Mucosa of stomach (tissue), 1 donor: ENCODE results near the gene KHK.

Source experiments
- H3K27me3 ChIP-seq: one replicate; pipeline ENCODE4 v1.7.0; 2013; ENCODE audit warnings: mild to moderate bottlenecking, low read length; ENCODE audit not compliant: control insufficient read depth, insufficient read depth
- H3K36me3 ChIP-seq: one replicate; pipeline ENCODE4 v1.7.0; 2013; ENCODE audit warnings: low read length; ENCODE audit not compliant: control insufficient read depth, insufficient read depth
- H3K4me1 ChIP-seq: one replicate; pipeline ENCODE4 v1.7.0; 2013; ENCODE audit warnings: mild to moderate bottlenecking, low read length; ENCODE audit not compliant: control insufficient read depth, insufficient read depth
- H3K4me3 ChIP-seq: one replicate; pipeline ENCODE4 v1.7.0; 2013; ENCODE audit warnings: low read length
- H3K9ac ChIP-seq: one replicate; pipeline ENCODE4 v1.7.0; 2013; ENCODE audit warnings: mild to moderate bottlenecking, low read length, moderate library complexity
- H3K9me3 ChIP-seq: one replicate; pipeline ENCODE4 v1.7.0; 2013; ENCODE audit warnings: mild to moderate bottlenecking, low read length, moderate library complexity; ENCODE audit not compliant: control insufficient read depth
- donor health status: Pancreatic carcinoma.

The KHK gene

GRCh38 chr2:27086724-27087593, at the start of gene KHK:
TSS of gene KHK (plus strand) at chr2:27086772. CDS start at chr2:27087260, 488 bp downstream.
- H3K4me3 ChIP-seq: peak within 1 kb of the TSS; percentile 38
- H3K27me3 ChIP-seq: peaks cover 6% of the 10 kb centered on the region
- H3K4me1 ChIP-seq: peaks cover 25% of the 10 kb centered on the region
- H3K36me3 ChIP-seq: no peaks in the 10 kb centered on the region
- H3K9ac ChIP-seq: peak within 1 kb of the TSS; percentile 71
- no peaks in the 10 kb centered on the region for H3K9me3 ChIP-seq

- no peak overlapping the region for H3K9ac ChIP-seq
- H3K36me3 ChIP-seq: peaks cover 31% of the 10 kb centered on the region
- no peak overlapping the region for H3K4me3 ChIP-seq
- H3K9me3 ChIP-seq: no peaks in the 10 kb centered on the region
- no peaks in the 10 kb centered on the region for H3K27me3 ChIP-seq
- H3K4me1 ChIP-seq: peaks cover 15% of the 10 kb centered on the region
These were observed 48.6 kb upstream of the KHK start for GRCh38 chr2:27038012-27038411.

- H3K36me3 ChIP-seq: peaks cover 31% of the 10 kb centered on the region
These were observed 47.8 kb upstream of the KHK start for GRCh38 chr2:27038631-27039339.

GRCh38 chr2:27039426-27039825, 47.1 kb upstream of the KHK start:
- H3K4me3 ChIP-seq: no peak overlapping the region
- H3K27me3 ChIP-seq: no peaks in the 10 kb centered on the region
- peaks cover 6% of the 10 kb centered on the region for H3K4me1 ChIP-seq
- no peaks in the 10 kb centered on the region for H3K9me3 ChIP-seq
- no peak overlapping the region for H3K9ac ChIP-seq
- H3K36me3 ChIP-seq: peaks cover 31% of the 10 kb centered on the region

More at GRCh38 chr2:27038631-27039339, 47.8 kb upstream of the KHK start:
- Histone ChIP-seq H3K4me3 (no peak overlapping the region), H3K9me3 (no peaks in the 10 kb centered on the region), H3K9ac (no peak overlapping the region), H3K27me3 (no peaks in the 10 kb centered on the region), H3K4me1 (peaks cover 13% of the 10 kb centered on the region)

GRCh38 chr2:27039871-27040270, 46.7 kb upstream of the KHK start:
- H3K36me3 ChIP-seq: peaks cover 31% of the 10 kb centered on the region
- no peaks in the 10 kb centered on the region for H3K9me3 ChIP-seq

GRCh38 chr2:27040282-27040681, 46.3 kb upstream of the KHK start:
- Histone ChIP-seq H3K9ac (no peak overlapping the region), H3K4me3 (no peak overlapping the region), H3K4me1 (no peaks in the 10 kb centered on the region), H3K27me3 (no peaks in the 10 kb centered on the region), H3K9me3 (no peaks in the 10 kb centered on the region), H3K36me3 (peaks cover 29% of the 10 kb centered on the region)

More at GRCh38 chr2:27039871-27040270, 46.7 kb upstream of the KHK start:
- Histone ChIP-seq H3K4me3 (no peak overlapping the region), H3K9ac (no peak overlapping the region), H3K4me1 (peaks cover 2% of the 10 kb centered on the region), H3K27me3 (no peaks in the 10 kb centered on the region)

GRCh38 chr2:27041752-27042151, 44.8 kb upstream of the KHK start:
- Histone ChIP-seq H3K9ac (no peak overlapping the region), H3K27me3 (no peaks in the 10 kb centered on the region), H3K36me3 (peaks cover 16% of the 10 kb centered on the region), H3K9me3 (no peaks in the 10 kb centered on the region), H3K4me3 (no peak overlapping the region), H3K4me1 (no peaks in the 10 kb centered on the region)

- Histone ChIP-seq H3K36me3 (peaks cover 12% of the 10 kb centered on the region), H3K4me3 (no peak overlapping the region), H3K27me3 (no peaks in the 10 kb centered on the region), H3K9me3 (no peaks in the 10 kb centered on the region), H3K4me1 (no peaks in the 10 kb centered on the region), H3K9ac (no peak overlapping the region)
These were observed 44.4 kb upstream of the KHK start for GRCh38 chr2:27042159-27042661.

- no peak overlapping the region for H3K9ac ChIP-seq
- H3K4me1 ChIP-seq: no peaks in the 10 kb centered on the region
- no peaks in the 10 kb centered on the region for H3K9me3 ChIP-seq
- peaks cover 5% of the 10 kb centered on the region for H3K36me3 ChIP-seq
- no peak overlapping the region for H3K4me3 ChIP-seq
- no peaks in the 10 kb centered on the region for H3K27me3 ChIP-seq
These were observed 43.5 kb upstream of the KHK start for GRCh38 chr2:27042985-27043634.

GRCh38 chr2:27049422-27050280, 36.9 kb upstream of the KHK start:
- H3K27me3 ChIP-seq: no peaks in the 10 kb centered on the region
- peaks cover 13% of the 10 kb centered on the region for H3K4me1 ChIP-seq
- H3K9me3 ChIP-seq: no peaks in the 10 kb centered on the region
- H3K36me3 ChIP-seq: no peaks in the 10 kb centered on the region
- peak overlapping the region; percentile 62 for H3K9ac ChIP-seq
- peak overlapping the region; percentile 83 for H3K4me3 ChIP-seq

- H3K36me3 ChIP-seq: peaks cover 3% of the 10 kb centered on the region
- no peaks in the 10 kb centered on the region for H3K27me3 ChIP-seq
These were observed 36.1 kb upstream of the KHK start for GRCh38 chr2:27050281-27050995.

More at GRCh38 chr2:27050281-27050995, 36.1 kb upstream of the KHK start:
- H3K9me3 ChIP-seq: no peaks in the 10 kb centered on the region
- peaks cover 13% of the 10 kb centered on the region for H3K4me1 ChIP-seq
- peak overlapping the region; percentile 83 for H3K9ac ChIP-seq
- peak overlapping the region; percentile 83 for H3K4me3 ChIP-seq
